ENCODE measurements around the gene YEATS2.

DNA sequence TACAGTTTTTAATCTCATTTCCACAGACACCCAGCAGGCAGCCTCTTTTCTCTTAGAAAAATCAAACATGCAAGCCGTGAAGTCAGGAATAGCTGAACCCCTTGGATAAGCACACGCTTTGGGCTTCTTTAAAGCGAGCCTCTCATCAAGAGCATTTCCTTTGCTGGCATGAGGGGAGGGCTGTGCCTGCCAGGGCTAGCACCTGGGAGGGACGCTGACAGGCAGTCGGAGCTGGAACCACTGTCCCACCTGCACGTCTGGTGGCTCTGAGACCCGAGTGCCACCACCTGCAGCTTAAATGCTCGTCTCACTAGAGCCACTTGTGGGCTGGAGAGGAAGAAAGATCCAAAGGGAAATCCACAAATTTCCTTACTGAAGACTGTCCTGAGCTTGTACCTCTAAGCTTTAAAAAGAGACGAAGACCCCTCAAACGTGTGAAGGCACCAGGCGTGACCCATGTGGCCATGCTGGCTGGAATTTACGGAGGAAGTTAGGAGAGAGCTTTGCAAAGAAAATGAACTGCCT is 118.4 kb downstream of the YEATS2 start:
- TF ChIP-seq CTCF (IDR thresholded peaks at IDR 0.05): no peak
- no peak for TF ChIP-seq POLR2A (IDR thresholded peaks at IDR 0.05)

Data from uterus (tissue), 2 donors.